ENCODE data around the gene CHTF8. TPM values are rescaled to one million over a fixed set of nuclear protein-coding genes. Genes with fewer than 3 reads are reported as not detected.
A peak's percentile ranks its signal among the peaks of the same experiment; 100 is the strongest.
"Not testable (repeated sequence)": the region's sequence is repeated elsewhere in the genome, so short reads cannot be mapped to it uniquely, and the experiment has no call there.

Gene CHTF8
- total and polyA plus RNA-seq, 9 donors: 47.9 to 130 (median 82.6) TPM

DNA sequence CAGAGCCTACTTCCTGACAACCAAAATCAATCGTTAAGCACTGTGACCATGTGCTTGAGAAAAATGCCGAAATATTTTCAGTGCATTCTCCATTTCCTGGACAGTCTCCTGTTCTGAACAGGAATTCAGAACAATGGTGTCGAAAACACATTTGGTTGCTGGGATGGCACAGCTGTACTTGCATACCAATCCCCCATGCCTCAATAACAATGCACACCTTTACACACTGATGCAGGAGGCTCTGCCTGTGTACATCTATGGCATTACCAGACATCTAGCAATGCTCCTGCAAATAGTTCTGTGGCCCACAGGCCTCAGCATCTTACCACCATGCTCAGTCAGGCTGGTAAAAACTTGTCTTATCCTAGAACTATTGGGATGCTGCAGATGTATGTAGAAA is 6.2 kb downstream of the CHTF8 start:
- no peak for DNase-seq

DNA sequence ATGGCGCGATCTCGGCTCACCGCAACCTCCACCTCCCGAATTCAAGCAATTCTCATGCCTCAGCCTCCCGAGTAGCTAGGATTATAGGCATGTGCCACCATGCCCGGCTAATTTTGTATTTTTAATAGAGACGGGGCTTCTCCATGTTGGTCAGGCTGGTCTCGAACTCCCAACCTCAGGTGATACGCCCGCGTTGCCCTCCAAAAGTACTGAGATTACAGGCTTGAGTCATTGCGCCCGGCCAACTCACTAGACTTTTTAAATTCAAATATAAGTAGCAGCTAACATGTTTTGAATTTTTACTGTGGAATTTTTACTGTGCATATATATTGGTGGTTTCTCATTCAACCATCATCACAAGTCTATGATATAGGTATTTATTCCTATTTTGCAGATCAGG is 7.4 kb downstream of the CHTF8 start:
- 90 to 93% (median 93%) methylated on average over 14 of the region's 14 CpGs for WGBS, 3 donors
- DNase-seq: peak in 1 of 5 donors; percentile 25
- not testable (repeated sequence) for H3K9me3 ChIP-seq; H3K27me3 ChIP-seq; H3K36me3 ChIP-seq; H3K27ac ChIP-seq; H3K4me3 ChIP-seq; H3K4me1 ChIP-seq (ENCODE audit: insufficient read depth)
- intact Hi-C loops (cut with DNase I): loop anchor here (5.0 to 10.0 kb wide), 6 partner anchors 220 to 600 kb away; partner anchors contain the start of genes TANGO6 (in 1 of the 4) and ZFP90 (in 1 of the 4)

More for the DNA sequence above, 6.2 kb downstream of the CHTF8 start:
- intact Hi-C loops (cut with DNase I): loop anchor here (5.0 to 10.0 kb wide), 5 partner anchors 221 to 601 kb away; partner anchors contain the start of genes TANGO6 (in 1 of the 4) and ZFP90 (in 1 of the 4)
- Histone ChIP-seq H3K36me3 (no peaks in the 10 kb centered on the region), H3K27ac (no peak overlapping the region), H3K4me3 (no peak overlapping the region), H3K27me3 (no peaks in the 10 kb centered on the region), H3K9me3 (no peaks in the 10 kb centered on the region), H3K4me1 (ENCODE audit: insufficient read depth) (peaks cover 6% of the 10 kb centered on the region)
- TF ChIP-seq POLR2A (IDR thresholded peaks at IDR 0.05): no peak
- TF ChIP-seq, protein P1, sequence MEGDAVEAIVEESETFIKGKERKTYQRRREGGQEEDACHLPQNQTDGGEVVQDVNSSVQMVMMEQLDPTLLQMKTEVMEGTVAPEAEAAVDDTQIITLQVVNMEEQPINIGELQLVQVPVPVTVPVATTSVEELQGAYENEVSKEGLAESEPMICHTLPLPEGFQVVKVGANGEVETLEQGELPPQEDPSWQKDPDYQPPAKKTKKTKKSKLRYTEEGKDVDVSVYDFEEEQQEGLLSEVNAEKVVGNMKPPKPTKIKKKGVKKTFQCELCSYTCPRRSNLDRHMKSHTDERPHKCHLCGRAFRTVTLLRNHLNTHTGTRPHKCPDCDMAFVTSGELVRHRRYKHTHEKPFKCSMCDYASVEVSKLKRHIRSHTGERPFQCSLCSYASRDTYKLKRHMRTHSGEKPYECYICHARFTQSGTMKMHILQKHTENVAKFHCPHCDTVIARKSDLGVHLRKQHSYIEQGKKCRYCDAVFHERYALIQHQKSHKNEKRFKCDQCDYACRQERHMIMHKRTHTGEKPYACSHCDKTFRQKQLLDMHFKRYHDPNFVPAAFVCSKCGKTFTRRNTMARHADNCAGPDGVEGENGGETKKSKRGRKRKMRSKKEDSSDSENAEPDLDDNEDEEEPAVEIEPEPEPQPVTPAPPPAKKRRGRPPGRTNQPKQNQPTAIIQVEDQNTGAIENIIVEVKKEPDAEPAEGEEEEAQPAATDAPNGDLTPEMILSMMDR (IDR thresholded peaks at IDR 0.05): no peak
- no peak for TF ChIP-seq EP300 (IDR thresholded peaks at IDR 0.05)
- WGBS, 3 donors: 60 to 63% (median 60%) methylated on average over 3 of the region's 3 CpGs

DNA sequence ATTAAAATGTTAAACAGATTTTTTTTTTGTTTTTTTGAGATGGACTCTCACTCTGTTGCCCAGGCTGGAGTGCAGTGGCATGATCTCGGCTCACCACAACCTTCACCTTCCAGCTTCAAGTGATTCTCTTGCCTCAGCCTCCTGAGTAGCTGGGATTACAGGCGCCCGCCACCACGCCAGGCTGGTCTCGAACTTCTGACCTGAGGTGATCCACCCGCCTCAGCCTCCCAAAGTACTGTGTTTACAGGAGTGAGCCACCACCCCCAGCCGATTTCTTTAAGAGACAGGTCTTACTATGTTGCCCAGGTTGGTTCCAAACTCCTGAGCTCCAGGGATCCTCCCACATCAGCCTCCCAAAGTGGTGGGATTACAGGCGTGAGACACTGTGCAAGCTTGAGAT is 8.0 kb downstream of the CHTF8 start:
- H3K36me3 ChIP-seq; H3K27me3 ChIP-seq; H3K4me3 ChIP-seq; H3K9me3 ChIP-seq; H3K4me1 ChIP-seq (ENCODE audit: insufficient read depth); H3K27ac ChIP-seq: not testable (repeated sequence)
- peak in 1 of 5 donors; percentile 33 for DNase-seq
- 83 to 89% (median 83%) methylated on average over 8 of the region's 8 CpGs for WGBS, 3 donors
- intact Hi-C loops (cut with DNase I): loop anchor here (5.0 to 10.0 kb wide), 6 partner anchors 220 to 600 kb away; partner anchors contain the start of genes TANGO6 (in 1 of the 4) and ZFP90 (in 1 of the 4)

DNA sequence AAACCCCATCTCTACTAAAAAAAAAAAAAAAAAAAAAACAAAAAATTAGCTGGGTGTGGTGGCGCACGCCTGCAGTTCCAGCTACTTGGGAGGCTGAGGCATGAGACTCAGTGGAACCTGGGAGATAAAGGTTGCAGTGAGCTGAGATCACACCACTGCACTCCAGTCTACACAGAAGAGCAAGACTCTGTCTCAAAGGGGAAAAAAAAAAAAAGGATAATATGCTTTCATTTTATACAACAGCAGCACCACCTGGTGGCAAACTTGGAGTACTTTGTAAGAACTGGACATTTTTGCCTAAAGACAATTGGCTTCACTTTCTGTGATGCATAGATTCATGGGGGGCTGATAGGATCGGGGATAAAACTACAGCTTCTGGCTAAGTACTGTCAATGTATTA is 8.5 kb downstream of the CHTF8 start:
- Histone ChIP-seq H3K27ac (no peak overlapping the region), H3K4me1 (ENCODE audit: insufficient read depth) (no peaks in the 10 kb centered on the region), H3K36me3 (no peaks in the 10 kb centered on the region), H3K9me3 (no peaks in the 10 kb centered on the region), H3K4me3 (no peak overlapping the region), H3K27me3 (no peaks in the 10 kb centered on the region)
- intact Hi-C loops (cut with DNase I): loop anchor here (5.0 to 10.0 kb wide), 6 partner anchors 219 to 599 kb away; partner anchors contain the start of genes TANGO6 (in 1 of the 4) and ZFP90 (in 1 of the 4)
- WGBS, 3 donors: 75 to 79% (median 77%) methylated on average over 3 of the region's 3 CpGs
- peak; percentile 48 to 71 (median 53) for DNase-seq
- TF ChIP-seq POLR2A (IDR thresholded peaks at IDR 0.05) (no peak), EP300 (IDR thresholded peaks at IDR 0.05) (no peak)
- TF ChIP-seq, protein P1 (IDR thresholded peaks at IDR 0.05): peak; percentile 48 to 74 (median 70)

DNA sequence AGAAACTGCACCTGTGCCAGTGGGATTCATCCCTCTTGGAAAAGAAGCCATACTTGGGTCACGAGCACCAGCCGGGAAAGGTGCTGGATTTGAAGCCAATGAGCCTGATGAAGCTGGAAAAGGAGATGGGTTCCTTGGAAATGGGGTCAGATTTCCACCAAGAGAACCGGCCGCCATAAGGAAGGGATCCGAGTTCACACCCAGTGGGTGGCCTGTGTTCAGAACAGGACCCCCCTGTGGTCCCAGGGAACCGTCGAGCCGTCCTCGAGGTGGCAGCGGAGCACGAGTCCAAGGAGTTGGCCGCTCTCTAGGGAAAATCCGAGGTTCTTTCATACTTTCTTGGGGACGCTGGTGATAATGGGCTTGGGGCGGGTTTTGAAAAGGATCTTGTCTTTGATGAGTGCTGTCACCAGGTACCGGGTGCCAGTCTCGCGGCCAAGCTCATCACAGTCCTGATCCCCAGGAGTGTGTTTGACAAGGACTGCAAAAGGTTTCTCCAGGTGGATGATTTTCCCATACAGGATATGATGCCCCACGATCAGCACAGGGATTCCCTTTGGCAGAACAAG is 12.2 kb downstream of the CHTF8 start:
- no peaks in the 10 kb centered on the region for H3K4me1 ChIP-seq (ENCODE audit: insufficient read depth)
- peak in 1 of 5 donors; percentile 16 for DNase-seq
- TF ChIP-seq, protein P1 (IDR thresholded peaks at IDR 0.05): no peak
- TF ChIP-seq EP300 (IDR thresholded peaks at IDR 0.05) (no peak), POLR2A (IDR thresholded peaks at IDR 0.05) (no peak)
- H3K4me3 ChIP-seq: no peak overlapping the region
- no peaks in the 10 kb centered on the region for H3K36me3 ChIP-seq
- intact Hi-C loops (cut with DNase I): loop anchor here (5.0 to 10.0 kb wide), 6 partner anchors 215 to 595 kb away; partner anchors contain the start of genes TANGO6 (in 1 of the 4) and ZFP90 (in 1 of the 4)
- WGBS, 3 donors: 94 to 97% (median 95%) methylated on average over 19 of the region's 19 CpGs
- H3K27me3 ChIP-seq: no peaks in the 10 kb centered on the region
- H3K9me3 ChIP-seq: no peaks in the 10 kb centered on the region
- no peak overlapping the region for H3K27ac ChIP-seq

All from ovary (tissue), 9 donors.